LNCAP (cell line): ENCODE results near the gene FMO4.
A peak's percentile ranks its signal among the peaks of the same experiment; 100 is the strongest.

Experiments
- TF ChIP-seq, protein P1 (sequence below): fragments of 450-650 bp; IDR thresholded peaks from 2 replicates; pipeline ENCODE4 v1.5.1; 2017; ENCODE audit warnings: mild to moderate bottlenecking

Gene FMO4, protein sequence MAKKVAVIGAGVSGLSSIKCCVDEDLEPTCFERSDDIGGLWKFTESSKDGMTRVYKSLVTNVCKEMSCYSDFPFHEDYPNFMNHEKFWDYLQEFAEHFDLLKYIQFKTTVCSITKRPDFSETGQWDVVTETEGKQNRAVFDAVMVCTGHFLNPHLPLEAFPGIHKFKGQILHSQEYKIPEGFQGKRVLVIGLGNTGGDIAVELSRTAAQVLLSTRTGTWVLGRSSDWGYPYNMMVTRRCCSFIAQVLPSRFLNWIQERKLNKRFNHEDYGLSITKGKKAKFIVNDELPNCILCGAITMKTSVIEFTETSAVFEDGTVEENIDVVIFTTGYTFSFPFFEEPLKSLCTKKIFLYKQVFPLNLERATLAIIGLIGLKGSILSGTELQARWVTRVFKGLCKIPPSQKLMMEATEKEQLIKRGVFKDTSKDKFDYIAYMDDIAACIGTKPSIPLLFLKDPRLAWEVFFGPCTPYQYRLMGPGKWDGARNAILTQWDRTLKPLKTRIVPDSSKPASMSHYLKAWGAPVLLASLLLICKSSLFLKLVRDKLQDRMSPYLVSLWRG

DNA sequence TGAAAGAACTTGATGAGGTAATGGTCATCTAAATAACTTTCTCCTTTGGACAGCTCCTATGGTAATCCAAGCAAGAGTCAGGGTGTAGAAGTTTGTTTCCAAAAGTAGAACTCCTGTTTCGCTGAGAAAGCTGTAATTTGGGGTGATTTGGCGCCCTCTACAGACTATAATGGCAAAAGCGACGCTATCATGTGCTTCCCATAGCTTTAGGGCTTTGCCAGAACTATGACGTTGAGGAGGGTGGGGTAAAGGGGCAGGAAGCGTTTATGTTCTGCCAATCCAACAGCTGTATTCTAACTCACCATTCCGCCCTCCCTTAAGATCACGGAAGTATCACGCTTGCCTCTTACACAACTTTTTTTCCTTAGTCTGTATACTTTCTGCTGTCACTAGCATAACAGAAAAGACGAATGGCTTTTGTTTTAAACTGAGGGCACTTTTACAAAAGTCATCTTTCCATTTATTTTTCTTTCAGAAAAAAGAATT lies at the start of gene FMO4:
TSS of gene FMO4 (plus strand) at position 349 of the 486 bp plus-strand sequence. CDS start 5,643 bp downstream, outside the sequence.
- TF ChIP-seq, protein P1, sequence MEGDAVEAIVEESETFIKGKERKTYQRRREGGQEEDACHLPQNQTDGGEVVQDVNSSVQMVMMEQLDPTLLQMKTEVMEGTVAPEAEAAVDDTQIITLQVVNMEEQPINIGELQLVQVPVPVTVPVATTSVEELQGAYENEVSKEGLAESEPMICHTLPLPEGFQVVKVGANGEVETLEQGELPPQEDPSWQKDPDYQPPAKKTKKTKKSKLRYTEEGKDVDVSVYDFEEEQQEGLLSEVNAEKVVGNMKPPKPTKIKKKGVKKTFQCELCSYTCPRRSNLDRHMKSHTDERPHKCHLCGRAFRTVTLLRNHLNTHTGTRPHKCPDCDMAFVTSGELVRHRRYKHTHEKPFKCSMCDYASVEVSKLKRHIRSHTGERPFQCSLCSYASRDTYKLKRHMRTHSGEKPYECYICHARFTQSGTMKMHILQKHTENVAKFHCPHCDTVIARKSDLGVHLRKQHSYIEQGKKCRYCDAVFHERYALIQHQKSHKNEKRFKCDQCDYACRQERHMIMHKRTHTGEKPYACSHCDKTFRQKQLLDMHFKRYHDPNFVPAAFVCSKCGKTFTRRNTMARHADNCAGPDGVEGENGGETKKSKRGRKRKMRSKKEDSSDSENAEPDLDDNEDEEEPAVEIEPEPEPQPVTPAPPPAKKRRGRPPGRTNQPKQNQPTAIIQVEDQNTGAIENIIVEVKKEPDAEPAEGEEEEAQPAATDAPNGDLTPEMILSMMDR = peak; percentile 92

DNA sequence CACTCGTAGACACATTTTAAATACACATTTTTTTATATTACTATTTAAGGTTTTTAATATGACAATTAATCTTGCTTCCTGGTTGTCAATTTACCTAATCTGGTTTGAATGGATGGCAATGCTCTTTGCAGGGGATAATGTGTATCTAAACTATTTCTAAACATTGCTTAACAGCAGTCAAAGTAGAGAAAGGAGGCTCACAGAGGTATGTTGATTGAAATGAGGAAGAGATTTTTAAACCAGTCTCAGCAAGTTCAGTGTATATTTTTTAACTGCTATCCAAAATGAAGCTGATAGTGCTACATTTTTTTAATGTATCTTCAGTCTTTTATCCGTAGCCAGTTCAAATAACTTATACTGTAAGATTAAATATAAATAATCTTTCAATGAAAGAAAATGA lies 48.3 kb upstream of the FMO4 start:
- TF ChIP-seq, protein P1 = no peak

DNA sequence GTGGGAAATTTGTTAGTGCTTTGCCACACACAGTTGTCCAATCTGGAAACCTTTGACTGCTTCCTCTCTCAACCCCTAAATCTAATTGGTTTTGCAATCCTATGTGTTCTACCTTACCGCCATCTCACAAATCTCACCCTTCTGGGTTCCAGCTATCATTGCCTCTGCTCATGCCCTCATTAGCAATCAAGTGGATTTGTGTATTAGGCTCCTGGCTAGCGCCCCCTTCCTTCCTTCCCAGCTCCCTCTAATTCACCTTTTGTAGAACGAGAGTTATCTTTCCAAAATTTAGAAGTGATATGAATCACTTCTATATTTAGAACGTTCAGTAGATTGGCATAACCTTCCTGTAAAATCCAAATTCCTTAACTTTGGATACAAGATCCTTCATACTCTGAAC lies 47.1 kb upstream of the FMO4 start:
- TF ChIP-seq, protein P1 = no peak

DNA sequence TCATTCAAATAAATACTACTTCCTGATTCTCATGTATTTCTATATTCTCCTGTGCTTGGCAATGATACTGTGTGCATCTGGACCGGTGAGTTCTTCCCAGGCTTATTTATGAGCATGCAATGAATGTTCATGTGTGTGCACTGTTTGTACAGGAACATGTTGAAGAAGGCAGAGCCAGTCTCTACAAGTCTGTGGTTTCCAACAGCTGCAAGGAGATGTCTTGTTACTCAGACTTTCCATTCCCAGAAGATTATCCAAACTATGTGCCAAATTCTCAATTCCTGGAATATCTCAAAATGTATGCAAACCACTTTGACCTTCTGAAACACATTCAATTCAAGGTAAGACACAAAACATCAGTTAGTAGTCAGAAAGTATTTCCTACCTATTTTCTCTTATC lies 46.6 kb upstream of the FMO4 start:
- TF ChIP-seq, protein P1 = no peak

DNA sequence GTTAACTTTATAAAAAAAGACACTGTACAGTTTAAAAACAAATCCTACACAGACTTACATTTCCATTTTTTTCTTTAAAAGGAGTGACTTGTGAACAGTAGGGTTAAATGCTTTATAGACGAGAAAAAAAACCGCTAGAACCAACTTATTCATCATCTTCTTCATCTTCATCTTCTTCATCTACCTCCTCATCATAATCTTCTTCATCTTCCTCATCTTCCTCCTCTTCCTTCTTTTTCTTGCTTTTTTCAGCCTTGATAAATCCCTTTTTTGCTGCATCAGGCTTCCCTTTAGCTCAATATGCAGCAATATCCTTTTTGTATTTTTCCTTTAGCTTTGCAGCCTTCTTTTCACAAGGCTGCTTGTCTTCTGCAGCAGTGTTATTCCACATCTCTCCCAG lies 43.2 kb upstream of the FMO4 start:
- TF ChIP-seq, protein P1 = no peak

DNA sequence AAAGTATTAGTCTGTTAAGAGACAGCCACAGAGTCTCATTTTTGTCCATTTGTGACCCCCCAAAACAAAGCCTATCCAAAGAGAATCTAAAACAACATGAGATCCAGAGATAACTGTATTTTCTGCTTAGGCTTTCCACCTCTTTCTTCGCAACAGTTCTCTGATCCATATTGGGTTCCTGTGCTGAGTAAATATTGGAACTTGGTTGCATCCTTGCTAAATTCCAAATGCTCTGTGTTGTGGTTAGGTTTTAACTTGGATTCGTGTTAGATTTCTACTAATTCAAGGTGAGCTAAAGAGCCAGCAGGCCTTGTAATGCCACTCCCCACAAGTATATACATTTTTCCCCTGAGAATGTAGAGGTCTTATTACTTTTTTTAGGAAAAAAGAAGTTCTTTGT lies 36.4 kb upstream of the FMO4 start:
- TF ChIP-seq, protein P1 = no peak

DNA sequence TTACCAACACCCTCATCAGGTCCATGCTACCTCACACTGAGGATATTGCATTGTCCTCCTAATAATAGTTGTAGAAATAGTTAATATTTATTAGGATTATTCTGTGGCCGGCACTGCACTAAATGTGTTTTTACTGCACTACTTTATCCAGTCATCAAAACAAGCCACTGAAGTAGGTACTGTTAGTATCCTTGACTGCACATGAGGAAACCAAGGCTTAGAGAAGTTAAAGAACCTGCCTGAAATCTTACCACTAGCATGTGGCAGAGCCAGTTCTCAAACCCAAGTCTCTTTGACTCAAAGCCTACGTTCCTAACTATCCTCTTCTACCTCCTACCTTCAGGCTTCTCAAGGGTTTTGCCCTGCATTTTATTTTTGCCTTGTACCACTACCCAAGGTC lies 34.7 kb upstream of the FMO4 start:
- TF ChIP-seq, protein P1 = no peak
